ENCODE measurements around the gene OR5D16.
"Not testable (repeated sequence)": the region's sequence is repeated elsewhere in the genome, so short reads cannot be mapped to it uniquely, and the experiment has no call there.

Gene OR5D16

DNA sequence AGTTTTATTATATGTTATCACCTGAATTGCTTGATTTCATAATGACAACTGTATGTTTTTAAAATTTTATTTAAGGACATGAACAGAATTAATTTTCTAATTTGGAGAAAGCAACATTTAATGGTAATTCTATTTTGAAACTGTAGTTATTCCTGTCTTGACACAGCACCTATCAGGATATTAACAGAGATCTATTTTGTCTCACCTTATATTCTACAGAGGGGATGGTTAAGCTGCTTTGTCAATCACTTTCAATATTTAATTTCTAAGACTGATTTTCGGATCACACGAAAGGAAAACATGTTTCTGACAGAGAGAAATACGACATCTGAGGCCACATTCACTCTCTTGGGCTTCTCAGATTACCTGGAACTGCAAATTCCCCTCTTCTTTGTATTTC is at the start of gene OR5D16:
Gene OR5D16, plus strand, starts transcription at position 301 of the 400 bp plus-strand sequence. Its CDS starts 0 bp downstream, at position 301.
- in situ Hi-C loops (cut with HindIII; ENCODE audit: low pct_ligation_motif_present, low pct_unique_long_range_greater_than_20kb, low sequenced_read_pairs) = no loop called here
- DNase-seq = no peak

DNA sequence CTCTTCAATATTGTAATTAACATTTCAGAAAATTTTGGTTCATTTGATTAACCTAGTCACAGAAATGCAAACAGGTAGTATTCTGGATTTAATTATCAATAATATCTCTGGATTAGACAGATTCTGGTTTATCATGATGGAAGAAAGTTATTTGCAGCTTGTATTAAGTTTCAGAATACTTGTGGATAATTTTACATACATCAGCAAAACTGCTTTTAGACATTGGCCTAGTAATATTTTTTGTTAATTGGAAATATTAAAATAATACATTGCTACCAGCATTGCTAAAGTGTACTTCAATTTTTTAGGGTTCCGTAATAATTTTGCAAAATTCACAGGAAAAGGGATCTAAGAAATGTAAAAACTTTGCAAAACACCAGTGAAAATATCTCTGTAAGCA is 46.9 kb upstream of the OR5D16 start:
- DNase-seq = no peak
- in situ Hi-C loops (cut with HindIII; ENCODE audit: low pct_ligation_motif_present, low pct_unique_long_range_greater_than_20kb, low sequenced_read_pairs) = no loop called here

- in situ Hi-C loops (cut with HindIII; ENCODE audit: low pct_ligation_motif_present, low pct_unique_long_range_greater_than_20kb, low sequenced_read_pairs) = no loop called here
- DNase-seq = no peak
Measured at GRCh38 chr11:55793321-55793720, 45.2 kb upstream of the OR5D16 start.

DNA sequence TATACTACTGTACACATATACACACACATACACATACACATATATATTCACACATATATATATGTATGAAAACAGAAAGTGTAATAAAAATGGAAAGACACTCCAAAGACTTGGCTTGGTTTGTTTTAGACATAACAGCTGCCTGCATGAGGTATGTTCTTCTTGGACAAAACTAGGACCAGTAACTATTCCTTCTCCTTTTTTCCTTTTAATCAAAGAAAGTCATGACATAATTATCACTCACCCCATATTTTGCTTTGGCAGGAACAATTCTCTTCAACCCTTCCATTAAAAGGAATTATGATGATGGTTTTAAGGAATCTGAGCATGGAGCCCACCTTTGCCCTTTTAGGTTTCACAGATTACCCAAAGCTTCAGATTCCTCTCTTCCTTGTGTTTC is 43.3 kb upstream of the OR5D16 start, which contains the start of gene OR5D14:
Gene OR5D14, plus strand, starts transcription at position 301 of the 400 bp plus-strand sequence. Its CDS starts 0 bp downstream, at position 301.
- in situ Hi-C loops (cut with HindIII; ENCODE audit: low pct_ligation_motif_present, low pct_unique_long_range_greater_than_20kb, low sequenced_read_pairs) = no loop called here
- no peak for DNase-seq

GRCh38 chr11:55806248-55806647 is 32.3 kb upstream of the OR5D16 start:
- in situ Hi-C loops (cut with HindIII; ENCODE audit: low pct_ligation_motif_present, low pct_unique_long_range_greater_than_20kb, low sequenced_read_pairs) = no loop called here

DNA sequence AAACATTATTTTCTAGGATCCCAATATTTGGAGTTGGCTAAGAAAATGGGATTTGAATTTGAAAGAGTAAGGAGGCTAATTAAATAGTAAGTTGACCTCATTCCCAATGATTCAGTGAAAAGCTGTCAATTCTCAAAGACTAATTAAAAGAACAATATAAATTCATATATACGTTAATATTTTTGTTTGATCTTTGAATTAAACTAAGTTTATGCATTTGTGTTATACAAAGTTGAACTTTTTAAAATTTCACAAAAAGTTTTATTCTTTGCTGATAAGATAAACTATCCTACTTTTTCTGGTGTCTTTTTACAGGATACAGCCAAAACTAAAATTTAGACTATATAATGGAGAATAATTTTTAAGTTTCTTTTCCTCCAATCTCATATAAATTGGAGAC is 27.5 kb upstream of the OR5D16 start, which contains the start of gene OR5L1:
Gene OR5L1, plus strand, starts transcription at position 301 of the 400 bp plus-strand sequence. CDS start 100 bp downstream, outside the sequence.
- in situ Hi-C loops (cut with HindIII; ENCODE audit: low pct_ligation_motif_present, low pct_unique_long_range_greater_than_20kb, low sequenced_read_pairs) = no loop called here
- no peak for DNase-seq

More at GRCh38 chr11:55806248-55806647, 32.3 kb upstream of the OR5D16 start:
- no peak for DNase-seq

- DNase-seq = no peak
- in situ Hi-C loops (cut with HindIII; ENCODE audit: low pct_ligation_motif_present, low pct_unique_long_range_greater_than_20kb, low sequenced_read_pairs) = no loop called here
Measured at GRCh38 chr11:55819330-55819729, 19.2 kb upstream of the OR5D16 start, which contains the start of gene OR5D18. Gene OR5D18, plus strand, starts transcription at chr11:55819630. Its CDS starts 0 bp downstream, at chr11:55819630.

DNA sequence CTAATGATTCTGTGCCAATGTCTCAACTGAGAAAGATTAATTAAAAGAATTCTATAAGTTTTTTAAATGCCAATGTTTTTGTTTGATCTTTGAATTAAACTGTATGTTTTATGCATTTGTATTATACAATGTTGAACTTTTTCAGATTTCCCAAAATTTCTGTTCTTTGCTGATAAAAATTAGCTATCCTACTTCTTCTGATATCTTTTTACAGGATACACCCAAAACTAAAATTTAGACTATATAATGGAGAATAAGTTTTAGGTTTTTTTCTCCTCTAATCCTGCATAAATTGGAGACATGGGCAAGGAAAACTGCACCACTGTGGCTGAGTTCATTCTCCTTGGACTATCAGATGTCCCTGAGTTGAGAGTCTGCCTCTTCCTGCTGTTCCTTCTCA is 11.6 kb upstream of the OR5D16 start, which contains the start of gene OR5L2:
Gene OR5L2, plus strand, starts transcription at position 301 of the 400 bp plus-strand sequence. Its CDS starts 0 bp downstream, at position 301.
- in situ Hi-C loops (cut with HindIII; ENCODE audit: low pct_ligation_motif_present, low pct_unique_long_range_greater_than_20kb, low sequenced_read_pairs) = no loop called here
- DNase-seq = no peak

DNA sequence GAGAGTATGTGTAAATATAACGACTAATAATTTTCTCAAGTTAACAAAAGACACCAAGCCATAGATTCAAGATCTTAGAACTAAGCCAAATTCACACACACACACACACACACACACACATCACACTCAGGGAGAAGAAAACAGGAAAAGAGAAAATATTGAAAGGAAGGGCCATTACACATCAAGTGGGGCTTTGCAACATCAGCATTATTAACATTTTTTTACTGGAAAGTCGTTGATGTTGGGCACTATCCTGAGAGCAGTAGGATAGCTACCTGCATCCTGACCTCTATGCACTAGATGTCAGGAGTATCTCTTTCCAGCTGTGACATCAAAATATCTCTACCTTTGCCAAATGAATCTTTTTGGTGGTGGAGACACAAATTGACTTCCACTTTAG is 8.9 kb downstream of the OR5D16 start:
- DNase-seq = no peak
- in situ Hi-C loops (cut with HindIII; ENCODE audit: low pct_ligation_motif_present, low pct_unique_long_range_greater_than_20kb, low sequenced_read_pairs) = no loop called here

DNA sequence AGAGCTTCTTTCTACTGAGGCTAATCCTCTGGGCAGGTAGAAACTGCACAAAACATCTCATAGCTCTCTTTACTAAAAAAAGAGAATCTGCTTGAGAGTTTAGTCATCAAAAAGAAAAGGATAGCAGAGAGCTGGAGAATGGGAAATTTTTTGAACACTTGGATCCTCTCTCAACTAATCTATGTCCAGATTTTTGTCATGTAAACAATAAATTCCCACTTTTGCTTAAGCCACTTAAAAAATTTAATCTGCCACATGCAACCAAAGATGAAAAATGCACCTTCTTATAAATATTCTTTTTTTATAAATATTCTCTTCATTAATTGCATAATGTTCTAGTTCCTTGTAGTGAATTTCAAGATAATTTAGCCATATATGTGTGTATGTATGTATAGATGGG is 10.5 kb downstream of the OR5D16 start:
- no peak for DNase-seq
- in situ Hi-C loops (cut with HindIII; ENCODE audit: low pct_ligation_motif_present, low pct_unique_long_range_greater_than_20kb, low sequenced_read_pairs) = no loop called here

DNA sequence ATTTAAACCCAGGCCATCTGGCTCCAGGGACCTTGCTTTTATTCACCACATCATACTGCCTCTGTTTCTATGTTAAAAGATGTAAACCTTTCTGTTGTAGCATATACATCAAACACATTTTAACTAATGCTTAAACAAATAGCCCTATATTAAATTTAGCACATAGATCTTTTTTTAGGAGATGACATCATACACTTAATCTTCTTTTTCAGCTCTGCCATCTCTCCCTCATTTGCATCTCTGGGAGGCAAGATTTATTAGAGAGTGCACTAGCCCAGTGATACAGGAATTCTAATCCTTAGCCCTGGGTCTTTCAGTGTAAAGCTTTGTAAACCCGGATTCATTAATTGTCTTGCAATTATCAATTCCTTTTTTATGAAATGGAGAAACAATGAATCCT is 13.6 kb downstream of the OR5D16 start:
- in situ Hi-C loops (cut with HindIII; ENCODE audit: low pct_ligation_motif_present, low pct_unique_long_range_greater_than_20kb, low sequenced_read_pairs) = no loop called here
- DNase-seq = no peak

DNA sequence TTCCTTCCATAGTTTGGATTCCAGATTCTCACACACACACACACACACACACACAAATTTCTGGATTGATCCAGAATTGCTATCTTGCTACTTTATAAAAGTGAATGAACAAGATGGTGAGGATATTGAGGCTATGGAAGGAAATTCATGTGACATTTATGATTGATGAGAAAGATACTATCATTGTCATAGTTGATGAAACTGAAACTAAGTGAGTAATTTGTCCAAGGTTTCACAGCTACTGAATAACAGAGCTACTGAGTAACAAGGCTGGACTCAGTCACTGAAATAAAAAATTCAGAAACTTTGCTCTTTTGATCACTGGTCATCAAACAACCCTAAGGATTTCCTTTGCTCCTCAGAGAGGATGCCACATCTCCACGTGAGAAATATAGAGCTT is 16.2 kb downstream of the OR5D16 start:
- no peak for DNase-seq
- in situ Hi-C loops (cut with HindIII; ENCODE audit: low pct_ligation_motif_present, low pct_unique_long_range_greater_than_20kb, low sequenced_read_pairs) = no loop called here

DNA sequence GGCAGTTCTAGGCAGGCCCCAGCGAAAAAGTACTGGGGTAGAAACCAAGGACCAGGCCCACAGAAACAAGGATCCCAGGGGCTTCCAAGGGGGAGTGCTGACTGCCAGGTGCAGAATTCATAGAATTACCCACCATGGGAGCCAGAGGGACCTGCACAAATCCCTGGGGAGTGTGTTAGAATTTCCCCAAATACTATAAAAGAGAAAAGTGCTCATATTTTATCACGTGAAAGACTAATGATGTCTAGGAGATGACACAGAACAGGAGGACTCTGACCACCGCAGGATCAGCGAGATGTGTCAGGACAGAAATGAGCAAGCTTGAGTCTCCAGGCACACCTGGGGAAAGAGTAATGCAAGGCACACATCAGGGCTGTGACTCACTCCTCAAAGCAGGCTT is 28.8 kb downstream of the OR5D16 start:
- DNase-seq; in situ Hi-C loops (cut with HindIII; ENCODE audit: low pct_ligation_motif_present, low pct_unique_long_range_greater_than_20kb, low sequenced_read_pairs): not testable (repeated sequence)

- in situ Hi-C loops (cut with HindIII; ENCODE audit: low pct_ligation_motif_present, low pct_unique_long_range_greater_than_20kb, low sequenced_read_pairs) = not testable (repeated sequence)
Measured at GRCh38 chr11:55872731-55873130, 34.2 kb downstream of the OR5D16 start.

GRCh38 chr11:55873146-55873545 is 34.6 kb downstream of the OR5D16 start:
- DNase-seq; in situ Hi-C loops (cut with HindIII; ENCODE audit: low pct_ligation_motif_present, low pct_unique_long_range_greater_than_20kb, low sequenced_read_pairs): not testable (repeated sequence)

More at GRCh38 chr11:55872731-55873130, 34.2 kb downstream of the OR5D16 start:
- DNase-seq = not testable (repeated sequence)

GRCh38 chr11:55882997-55883396 is 44.4 kb downstream of the OR5D16 start, which contains the start of gene TRIM51:
Gene TRIM51, plus strand, starts transcription at chr11:55883297. Its CDS starts 2,132 bp downstream, at chr11:55885429.
- DNase-seq; in situ Hi-C loops (cut with HindIII; ENCODE audit: low pct_ligation_motif_present, low pct_unique_long_range_greater_than_20kb, low sequenced_read_pairs): not testable (repeated sequence)

GRCh38 chr11:55884995-55885394 is 46.4 kb downstream of the OR5D16 start:
- DNase-seq; in situ Hi-C loops (cut with HindIII; ENCODE audit: low pct_ligation_motif_present, low pct_unique_long_range_greater_than_20kb, low sequenced_read_pairs): not testable (repeated sequence)

DNA sequence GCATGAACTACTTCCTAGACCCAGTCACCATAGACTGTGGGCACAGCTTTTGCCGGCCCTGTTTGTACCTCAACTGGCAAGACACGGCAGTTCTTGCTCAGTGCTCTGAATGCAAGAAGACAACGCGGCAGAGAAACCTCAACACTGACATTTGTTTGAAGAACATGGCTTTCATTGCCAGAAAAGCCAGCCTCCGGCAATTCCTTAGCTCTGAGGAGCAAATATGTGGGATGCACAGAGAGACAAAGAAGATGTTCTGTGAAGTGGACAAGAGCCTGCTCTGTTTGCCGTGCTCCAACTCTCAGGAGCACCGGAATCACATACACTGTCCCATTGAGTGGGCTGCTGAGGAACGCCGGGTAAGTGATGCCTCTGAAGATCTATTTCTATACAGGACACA is 46.9 kb downstream of the OR5D16 start:
- DNase-seq; in situ Hi-C loops (cut with HindIII; ENCODE audit: low pct_ligation_motif_present, low pct_unique_long_range_greater_than_20kb, low sequenced_read_pairs): not testable (repeated sequence)
